ENCODE data around the gene GPR37.

Gene GPR37

GRCh38 chr7:124765401-124766352 lies at the start of gene GPR37:
Gene GPR37 (minus strand): TSS chr7:124765792. CDS start chr7:124764976, 816 bp downstream.
- no peak for DNase-seq

GRCh38 chr7:124813994-124814798 lies 48.6 kb upstream of the GPR37 start:
- no peak for DNase-seq

- no peak for DNase-seq
Measured at GRCh38 chr7:124812764-124813163, 47.2 kb upstream of the GPR37 start.

- DNase-seq = no peak
Measured at GRCh38 chr7:124811341-124811740, 45.7 kb upstream of the GPR37 start.

- DNase-seq = no peak
Measured at GRCh38 chr7:124810605-124811004, 45.0 kb upstream of the GPR37 start.

- no peak for DNase-seq
Measured at GRCh38 chr7:124808206-124808605, 42.6 kb upstream of the GPR37 start.

GRCh38 chr7:124801330-124801895 lies 35.8 kb upstream of the GPR37 start:
- no peak for DNase-seq

GRCh38 chr7:124800386-124800785 lies 34.8 kb upstream of the GPR37 start:
- DNase-seq = no peak

GRCh38 chr7:124799448-124799847 lies 33.9 kb upstream of the GPR37 start:
- no peak for DNase-seq

GRCh38 chr7:124796771-124797170 lies 31.2 kb upstream of the GPR37 start:
- DNase-seq = no peak

GRCh38 chr7:124792696-124793095 lies 27.1 kb upstream of the GPR37 start:
- DNase-seq = no peak

- no peak for DNase-seq
Measured at GRCh38 chr7:124792002-124792401, 26.4 kb upstream of the GPR37 start.

GRCh38 chr7:124791426-124791825 lies 25.8 kb upstream of the GPR37 start:
- DNase-seq = no peak

- no peak for DNase-seq
Measured at GRCh38 chr7:124790645-124791044, 25.1 kb upstream of the GPR37 start.

GRCh38 chr7:124785994-124786393 lies 20.4 kb upstream of the GPR37 start:
- DNase-seq = no peak

GRCh38 chr7:124784879-124785818 lies 19.6 kb upstream of the GPR37 start:
- no peak for DNase-seq

- DNase-seq = no peak
Measured at GRCh38 chr7:124783271-124783670, 17.7 kb upstream of the GPR37 start.

GRCh38 chr7:124781907-124782734 lies 16.5 kb upstream of the GPR37 start:
- no peak for DNase-seq

- no peak for DNase-seq
Measured at GRCh38 chr7:124781418-124781817, 15.8 kb upstream of the GPR37 start.

GRCh38 chr7:124780608-124781007 lies 15.0 kb upstream of the GPR37 start:
- no peak for DNase-seq

- no peak for DNase-seq
Measured at GRCh38 chr7:124780056-124780455, 14.5 kb upstream of the GPR37 start.
